ELR (cell line): ENCODE data around the gene ANKRD13A.
"Not testable (repeated sequence)": the region's sequence is repeated elsewhere in the genome, so short reads cannot be mapped to it uniquely, and the experiment has no call there.

Source experiments
- DNase-seq: peaks from one replicate; pipeline ENCODE4 v3.0.0-alpha.2; 2015; ENCODE audit warnings: low read depth

ANKRD13A gene

DNA sequence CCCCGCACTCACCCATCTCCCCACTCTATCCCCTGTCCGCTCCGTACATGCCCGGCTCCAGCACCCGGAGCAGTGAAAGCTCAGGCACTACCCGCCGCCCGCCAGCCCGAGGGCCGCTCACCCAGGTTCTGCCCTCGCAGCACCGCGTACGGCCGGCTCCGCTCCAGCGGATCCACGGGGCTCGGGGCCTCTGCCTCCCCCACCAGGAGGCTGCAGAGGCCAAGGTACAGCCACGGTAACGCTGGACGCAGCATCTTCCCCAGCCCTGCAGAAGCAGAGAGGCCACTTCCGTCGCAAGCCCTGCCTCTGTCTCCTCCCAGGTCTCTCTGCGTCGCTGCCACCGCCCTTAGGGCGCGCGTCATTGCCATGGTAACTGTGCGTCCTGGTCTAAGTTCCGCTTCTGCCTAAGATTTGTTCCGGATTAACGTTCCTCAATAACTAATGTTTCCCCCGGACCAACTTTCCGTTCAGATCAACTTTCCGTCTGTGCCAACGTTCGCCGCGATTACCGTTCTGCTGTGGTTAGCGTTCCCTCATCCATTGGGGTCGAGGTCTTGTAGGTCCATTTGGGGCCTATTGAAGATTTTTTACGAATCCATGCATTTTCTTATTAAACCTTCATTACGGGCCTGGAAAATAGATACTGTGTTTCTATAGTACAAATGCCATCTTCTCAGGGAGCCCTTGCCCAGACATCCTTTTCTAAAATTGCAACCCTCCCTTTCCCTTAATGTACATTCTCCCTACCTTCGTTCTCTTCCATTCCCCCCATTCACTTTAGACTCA, 49.2 kb downstream of the ANKRD13A start, which contains the start of gene C12orf76:
TSS of gene C12orf76 (minus strand) at position 281 of the 786 bp plus-strand sequence. CDS start at position 254, 27 bp downstream.
- peak; percentile 98 for DNase-seq

DNA sequence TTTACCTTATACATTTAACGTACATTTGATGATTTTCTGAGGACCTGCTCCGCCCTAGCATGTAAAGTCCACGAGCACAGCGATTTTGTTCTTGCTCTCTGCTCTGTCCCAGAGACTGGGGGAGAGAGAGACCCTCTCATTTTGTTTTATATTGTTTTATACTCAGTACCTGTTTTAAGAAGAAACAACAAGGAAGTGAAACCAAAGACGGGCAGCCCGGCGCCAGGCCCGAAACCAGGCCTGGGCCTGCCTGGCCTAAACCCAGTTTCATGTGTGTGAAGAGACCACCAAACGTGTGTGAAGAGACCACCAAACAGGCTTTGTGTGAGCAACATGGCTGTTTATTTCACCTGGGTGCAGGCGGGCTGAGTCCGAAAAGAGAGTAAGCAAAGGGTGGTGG, 49.8 kb downstream of the ANKRD13A start:
- not testable (repeated sequence) for DNase-seq

DNA sequence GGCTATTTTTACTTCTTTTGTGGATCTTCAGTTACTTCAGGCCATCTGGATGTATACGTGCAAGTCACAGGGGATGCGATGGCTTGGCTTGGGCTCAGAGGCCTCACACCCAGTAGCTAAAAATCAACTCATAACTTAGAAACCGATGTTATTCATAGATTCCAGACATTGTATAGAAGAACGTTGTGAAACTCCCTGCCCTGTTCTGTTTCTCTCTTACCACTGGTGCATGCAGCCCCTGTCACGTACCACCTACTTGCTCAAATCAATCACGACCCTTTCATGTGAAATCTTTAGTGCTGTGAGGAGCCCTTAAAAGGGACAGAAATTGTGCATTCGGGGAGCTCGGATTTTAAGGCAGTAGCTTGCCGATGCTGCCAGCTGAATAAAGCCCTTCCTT, 50.4 kb downstream of the ANKRD13A start:
- not testable (repeated sequence) for DNase-seq

DNA sequence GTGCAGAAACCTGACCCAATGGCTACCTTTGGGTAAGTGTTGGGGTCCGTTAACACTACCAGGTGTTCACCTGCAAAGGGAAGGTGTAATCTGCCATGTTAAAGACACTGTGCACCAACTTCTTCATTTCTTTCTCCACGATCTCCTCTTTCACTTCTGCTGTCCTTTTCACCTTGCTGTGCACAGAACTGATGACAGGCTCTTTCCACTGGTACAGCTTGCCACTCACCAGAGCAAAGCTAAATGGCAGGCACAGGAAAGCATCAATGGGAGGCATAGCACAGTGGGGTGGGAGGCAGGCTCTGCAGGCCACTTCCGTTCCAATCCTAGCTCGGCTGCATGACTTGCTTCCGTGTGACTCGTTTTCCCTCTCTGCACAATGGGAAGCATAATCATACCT, 51.7 kb downstream of the ANKRD13A start:
- DNase-seq = no peak

DNA sequence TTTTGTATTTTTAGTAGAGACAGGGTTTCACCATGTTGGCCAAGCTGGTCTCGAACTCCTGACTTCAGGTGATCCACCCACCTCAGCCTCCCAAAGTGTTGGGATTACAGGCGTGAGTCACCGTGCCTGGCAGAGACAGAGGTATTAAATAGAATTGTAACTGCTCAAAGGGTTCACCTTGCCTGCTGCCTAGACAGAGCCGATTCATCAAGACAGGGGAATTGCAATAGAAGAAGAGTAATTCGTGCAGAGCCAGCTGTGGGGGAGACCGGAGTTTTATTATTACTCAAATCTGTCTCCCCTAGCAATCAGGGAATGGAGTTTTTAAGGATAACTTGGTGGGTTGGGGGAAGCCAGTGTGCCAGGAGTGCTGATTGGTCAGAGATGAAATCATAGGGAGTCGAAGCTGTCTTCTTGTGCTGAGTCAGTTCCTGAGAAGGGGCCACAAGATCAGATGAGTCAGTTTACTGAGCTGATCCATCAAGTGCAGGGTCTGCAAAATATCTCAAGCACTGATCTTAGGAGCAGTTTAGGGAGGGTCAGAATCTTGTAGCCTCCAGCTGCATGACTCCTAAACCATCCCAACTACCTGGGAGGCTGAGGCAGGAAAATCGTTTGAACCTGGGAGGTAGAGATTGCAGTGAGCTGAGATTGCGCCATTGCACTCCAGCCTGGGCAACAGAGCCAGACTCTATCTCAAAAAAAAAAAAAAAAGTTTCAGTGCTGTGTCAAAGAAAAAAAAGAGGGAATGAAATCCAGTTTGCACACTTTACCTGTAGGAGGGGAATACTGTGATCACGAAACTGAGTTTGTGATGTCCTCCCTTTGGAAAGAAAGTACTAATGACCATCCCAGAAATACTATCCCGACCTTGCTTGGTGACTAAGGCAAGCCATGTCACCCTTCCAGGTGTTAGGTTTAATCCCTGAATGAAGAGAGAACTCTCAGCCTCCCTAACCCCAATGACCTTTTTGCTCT, 56.4 kb downstream of the ANKRD13A start:
- peak; percentile 93 for DNase-seq

DNA sequence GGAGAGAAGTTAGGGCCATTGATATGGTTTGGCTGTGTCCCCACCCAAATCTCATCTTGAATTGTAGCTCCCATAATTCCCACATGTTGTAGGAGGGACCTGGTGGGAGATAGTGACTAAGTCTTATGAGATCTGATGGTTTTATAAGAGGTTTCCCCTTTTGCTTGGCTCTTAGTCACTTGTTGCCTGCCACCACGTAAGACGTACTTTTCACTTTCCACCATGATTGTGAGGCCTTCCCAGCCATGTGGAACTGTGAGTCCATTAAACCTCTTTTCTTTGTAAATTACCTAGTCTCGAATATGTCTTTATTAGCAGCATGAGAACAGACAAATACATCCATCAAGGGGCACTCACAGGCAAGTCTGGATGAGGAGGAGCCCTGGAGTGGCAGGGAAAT, 57.4 kb downstream of the ANKRD13A start:
- peak; percentile 32 for DNase-seq

DNA sequence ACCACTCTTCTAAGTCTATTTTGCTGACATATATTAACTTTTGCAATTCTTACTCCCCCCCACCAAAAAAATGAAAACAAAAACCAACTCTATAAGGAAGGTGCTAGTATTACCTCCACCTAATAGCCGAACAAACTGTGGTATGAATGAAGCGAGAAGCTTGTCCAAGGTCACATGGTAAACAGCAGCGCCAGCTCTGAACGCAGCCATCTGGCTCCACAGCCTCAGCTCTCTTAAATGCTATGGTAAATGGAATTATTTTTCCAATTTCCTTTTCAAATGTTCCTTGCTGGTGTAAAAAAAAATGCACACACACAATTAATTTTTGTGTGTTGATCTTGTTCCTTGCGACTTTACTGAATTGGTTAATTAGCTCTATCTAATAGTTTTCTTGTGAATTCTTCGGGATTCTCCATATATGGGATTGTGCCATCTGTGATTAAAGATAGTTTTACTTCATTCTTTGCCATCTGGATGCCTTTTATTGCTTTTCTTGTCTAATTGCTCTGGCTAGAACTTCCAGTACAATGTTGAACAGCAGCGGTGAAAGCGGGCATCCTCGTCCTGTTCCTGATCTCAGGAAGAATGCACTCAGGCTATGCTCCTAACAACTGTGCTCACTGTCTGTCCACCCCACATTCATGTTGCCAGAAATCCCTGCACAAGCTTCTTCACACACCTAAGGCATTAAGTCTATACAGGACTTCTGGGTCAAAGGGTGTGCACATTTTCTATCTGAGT, 59.8 kb downstream of the ANKRD13A start:
- DNase-seq = no peak

DNA sequence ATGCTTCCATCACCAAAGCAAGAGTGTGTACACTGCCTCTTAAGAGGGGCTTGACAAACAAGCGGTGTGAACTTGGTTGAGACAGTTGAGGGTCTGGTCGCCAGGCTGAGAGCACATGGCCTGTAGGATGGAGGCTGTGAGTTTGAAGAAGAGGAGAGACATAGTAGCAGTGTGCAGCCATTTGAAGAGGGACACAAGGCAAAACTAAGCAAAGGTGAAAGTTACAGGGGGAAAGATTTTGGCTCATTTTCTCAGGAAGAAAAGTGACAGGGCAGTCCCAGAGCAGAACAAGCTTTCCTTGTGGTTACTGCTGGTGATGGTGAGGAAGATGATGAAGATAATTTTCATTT, 60.4 kb downstream of the ANKRD13A start:
- no peak for DNase-seq

DNA sequence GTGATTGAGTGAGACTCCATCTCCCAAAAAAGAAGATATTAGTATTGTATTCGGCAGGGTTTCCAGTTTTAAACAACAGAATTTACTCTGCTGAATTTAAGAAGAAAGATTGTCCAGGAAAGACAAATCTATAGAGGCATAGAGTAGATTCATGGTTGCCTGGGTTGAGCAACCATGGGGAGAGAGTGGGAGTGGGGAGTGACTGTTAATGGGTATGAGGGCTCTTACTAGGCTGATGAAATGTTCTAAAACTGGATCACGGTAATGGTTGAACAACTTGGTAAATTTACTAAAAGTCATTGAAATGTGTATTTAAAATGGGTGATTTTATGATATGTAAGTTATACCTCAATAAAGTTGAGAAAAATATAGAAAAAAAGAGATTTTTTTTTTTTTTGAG, 63.0 kb downstream of the ANKRD13A start:
- DNase-seq = no peak

DNA sequence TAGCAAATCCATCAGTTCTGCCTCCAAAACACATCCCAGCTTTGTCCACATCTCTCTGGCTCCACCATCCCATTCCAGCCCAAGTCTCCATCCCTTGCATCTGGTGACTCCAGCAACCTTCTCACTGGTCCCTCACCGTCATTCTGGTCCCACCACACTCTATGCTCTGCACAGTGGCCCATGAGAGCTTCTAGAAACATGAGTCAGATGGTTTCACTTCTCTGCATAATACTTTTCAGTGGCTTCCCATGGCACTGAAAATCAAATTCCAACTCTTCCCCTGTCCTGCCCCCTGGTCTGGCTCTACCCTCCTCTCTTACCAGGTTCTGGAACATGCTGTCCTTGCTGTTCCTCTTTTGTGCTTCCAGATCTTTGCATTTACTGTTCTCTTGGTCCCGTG, 66.3 kb downstream of the ANKRD13A start:
- DNase-seq = no peak

DNA sequence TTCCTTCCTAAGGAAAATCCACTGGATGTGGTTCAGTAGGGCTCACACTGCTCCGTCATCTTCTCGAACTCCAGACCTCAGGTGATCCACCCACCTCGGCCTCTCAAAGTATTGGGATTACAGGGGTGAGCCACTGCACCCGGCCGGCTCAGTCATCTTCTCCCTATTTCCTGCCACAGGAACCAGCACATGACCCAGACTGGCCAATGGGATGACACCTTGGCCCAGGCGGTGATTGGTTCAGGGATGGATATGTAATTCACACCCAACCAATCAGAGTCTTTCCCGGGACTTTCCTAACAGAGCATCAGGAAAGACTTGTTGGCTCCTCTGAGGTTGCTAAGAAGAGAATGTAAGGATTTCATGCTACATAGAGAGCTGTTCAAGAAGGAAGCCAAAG, 68.3 kb downstream of the ANKRD13A start:
- DNase-seq = peak; percentile 23

DNA sequence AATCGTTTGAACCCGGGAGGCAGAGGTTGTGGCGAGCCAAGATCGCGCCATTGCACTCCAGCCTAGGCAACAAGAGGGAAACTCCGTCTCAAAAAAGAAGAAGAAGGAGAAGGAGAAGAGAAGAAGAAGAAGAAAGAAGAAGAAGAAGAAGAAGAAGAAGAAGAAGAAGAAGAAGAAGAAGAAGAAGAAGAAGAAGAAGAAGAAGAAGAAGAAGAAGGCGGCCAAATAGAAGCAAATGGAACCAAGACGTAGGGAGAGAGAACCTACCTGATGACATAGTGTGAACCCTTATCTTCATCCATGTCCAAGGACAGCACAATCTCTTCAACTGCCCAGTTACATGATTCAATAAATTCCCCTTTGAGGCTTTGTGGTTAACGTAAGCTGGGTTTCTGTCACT, 68.9 kb downstream of the ANKRD13A start:
- not testable (repeated sequence) for DNase-seq

DNA sequence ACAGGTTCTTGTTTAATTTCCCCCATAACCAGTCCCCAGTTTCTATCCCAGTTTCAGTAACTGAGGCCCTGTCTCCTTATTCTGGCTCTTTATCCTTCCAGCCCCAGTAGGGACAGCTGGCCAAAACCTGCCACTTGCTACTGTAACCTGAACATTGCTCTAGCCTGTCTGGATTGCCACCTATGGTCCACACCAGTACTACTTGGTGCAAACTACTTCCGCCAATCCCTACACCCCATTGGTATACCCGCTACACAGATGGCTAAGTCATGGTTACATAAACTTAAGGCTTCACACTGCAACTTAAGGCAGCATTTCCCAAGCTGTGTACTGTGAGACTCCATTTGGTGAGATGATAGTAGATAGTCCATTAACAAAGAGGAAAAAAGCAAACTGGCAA, 69.4 kb downstream of the ANKRD13A start:
- DNase-seq = no peak

DNA sequence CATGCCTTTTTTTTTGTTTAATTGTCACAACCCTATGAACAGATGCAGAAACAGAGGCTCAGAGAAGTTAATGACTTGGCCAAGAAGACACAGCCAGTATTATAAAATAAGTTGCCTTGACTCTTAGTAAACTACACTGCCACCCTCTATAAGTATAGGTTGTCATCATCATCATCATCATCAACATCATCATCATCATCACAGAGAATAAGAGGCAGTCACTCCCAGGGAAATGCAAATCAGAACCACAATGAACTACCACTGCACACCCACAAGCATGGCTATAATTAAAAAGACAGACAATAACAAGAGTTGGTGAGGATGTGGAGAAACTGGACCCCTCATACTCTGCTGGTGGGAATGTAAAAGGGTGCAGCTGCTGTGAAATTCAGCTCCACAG, 72.3 kb downstream of the ANKRD13A start:
- DNase-seq = no peak

DNA sequence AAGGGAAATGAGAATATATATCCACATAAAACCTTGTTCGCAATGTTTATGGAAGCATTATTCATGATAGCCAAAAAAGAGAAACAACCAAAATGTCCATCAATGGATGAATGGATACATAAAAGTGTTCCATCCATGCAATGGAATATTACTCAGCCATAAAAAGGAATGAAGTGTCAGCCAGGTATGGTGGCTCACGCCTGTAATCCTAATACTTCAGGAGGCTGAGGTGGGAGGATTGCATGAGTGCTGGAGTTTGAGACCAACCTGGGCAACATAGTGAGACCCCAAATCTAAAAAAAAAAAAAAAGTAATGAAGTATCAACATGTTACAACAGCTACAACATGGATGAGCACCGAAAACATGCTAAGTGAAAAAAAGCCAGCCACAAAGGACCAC, 72.7 kb downstream of the ANKRD13A start:
- no peak for DNase-seq

DNA sequence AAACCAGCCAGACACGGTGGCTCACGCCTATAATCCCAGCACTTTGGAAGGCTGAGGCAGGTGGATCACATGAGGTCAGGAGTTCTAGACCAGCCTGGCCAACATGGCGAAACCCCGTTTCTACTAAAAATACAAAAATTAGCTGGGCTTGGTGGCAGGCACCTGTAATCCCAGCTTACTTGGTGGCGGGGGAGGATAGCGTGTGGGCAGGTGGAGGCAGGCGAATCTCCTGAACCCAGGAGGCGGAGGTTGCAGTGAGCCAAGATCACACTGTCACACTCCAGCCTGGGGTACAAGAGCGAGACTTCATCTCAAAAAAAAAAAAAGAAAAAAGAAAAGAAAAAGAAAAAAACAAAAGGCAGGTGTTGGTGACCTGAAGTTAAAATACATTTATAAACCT, 73.4 kb downstream of the ANKRD13A start:
- not testable (repeated sequence) for DNase-seq

DNA sequence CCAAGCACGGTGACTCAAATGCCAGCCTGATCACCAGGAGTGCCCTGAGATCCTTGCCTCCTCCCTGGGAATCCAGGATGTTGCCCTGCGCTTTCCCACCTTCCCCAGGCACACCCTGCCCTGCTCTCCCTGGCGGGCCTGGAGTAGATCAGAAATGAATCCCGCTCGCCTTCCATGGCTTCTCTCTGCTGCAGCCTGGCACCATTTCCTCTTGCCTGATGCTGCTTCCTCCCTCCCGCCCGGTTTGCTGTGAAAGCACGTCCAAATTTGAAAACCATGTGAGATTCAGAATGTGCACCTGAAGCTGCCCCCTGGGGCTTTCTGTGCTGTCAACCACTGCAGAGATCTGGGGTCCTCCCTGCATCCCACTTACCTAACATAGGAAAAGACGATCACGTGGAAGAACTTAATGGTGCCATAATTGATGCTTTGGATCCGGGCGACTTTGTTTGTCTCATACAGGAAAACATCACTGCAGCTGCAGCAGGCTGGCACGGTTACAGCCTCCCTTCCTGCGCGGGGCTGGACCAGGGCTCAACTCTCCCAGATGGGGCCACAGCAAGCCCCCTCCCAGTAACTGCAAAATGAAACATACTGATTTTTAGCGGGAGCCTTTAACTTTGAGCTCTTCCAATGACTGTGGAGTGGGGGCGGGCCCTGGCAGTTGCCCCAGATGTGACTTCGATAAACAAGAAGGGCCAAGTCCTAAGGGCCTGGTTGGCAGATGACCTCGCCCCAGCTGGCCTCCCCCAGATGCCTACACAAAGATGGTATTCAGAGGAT, 74.0 kb downstream of the ANKRD13A start:
- DNase-seq = peak; percentile 36

DNA sequence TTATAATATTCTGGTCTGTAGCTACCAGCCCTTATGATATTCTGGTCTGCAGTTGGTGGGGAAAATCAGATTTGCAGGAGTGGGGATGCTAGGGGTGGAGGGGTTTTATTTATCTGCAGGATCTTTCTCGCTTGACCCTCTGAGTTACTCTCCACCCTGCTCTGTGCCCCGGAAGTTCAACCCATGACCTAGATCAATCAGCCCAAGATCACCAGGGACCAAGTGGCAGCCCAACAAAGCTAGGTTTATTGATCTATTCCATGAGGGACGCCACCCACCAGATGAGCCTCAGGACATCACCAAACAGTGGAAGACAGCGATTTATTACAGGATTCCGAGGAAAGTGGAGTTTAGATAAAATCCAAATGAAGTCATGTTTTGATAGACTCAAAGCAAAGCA, 74.9 kb downstream of the ANKRD13A start:
- no peak for DNase-seq

DNA sequence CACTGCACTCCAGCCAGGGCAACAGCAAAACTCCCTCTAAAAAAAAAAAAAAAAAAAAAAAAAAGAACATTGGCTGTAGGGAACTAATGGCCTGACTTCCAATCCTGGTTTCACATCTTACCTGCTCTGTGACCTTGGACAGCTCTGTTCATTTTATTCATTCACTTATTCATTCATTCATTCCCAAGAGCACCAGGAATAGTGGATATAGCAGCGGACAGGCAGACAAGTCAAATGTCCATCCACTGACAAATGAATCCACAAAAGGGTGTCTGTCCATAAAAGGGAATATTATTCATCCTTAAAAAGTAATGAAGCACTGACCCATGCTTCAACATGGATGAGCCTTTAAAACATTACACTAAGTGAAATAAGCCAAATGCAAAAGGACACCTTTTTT, 76.7 kb downstream of the ANKRD13A start:
- no peak for DNase-seq

DNA sequence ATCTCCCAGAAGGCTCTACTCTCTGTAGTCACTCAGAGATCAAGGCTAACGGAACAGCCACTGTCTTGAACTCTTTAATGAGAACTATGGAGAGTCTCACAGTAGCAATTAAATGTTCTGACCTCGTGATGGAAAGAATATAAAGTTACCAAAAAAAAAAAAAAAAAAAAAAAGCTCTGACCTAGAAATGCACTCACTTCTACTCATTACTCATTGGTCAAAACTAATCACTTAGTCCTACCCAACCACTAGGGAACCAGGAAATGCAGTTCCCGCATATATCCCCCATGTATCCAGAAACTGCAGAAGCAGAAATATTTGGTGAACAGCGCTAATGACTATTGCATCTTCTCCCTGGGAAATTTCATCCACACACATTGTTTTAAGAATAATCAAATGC, 78.6 kb downstream of the ANKRD13A start:
- no peak for DNase-seq
